ENCODE results near the gene EIF2A.
A peak's percentile ranks its signal among the peaks of the same experiment; 100 is the strongest.
"Not testable (repeated sequence)": the region's sequence is repeated elsewhere in the genome, so short reads cannot be mapped to it uniquely, and the experiment has no call there.

Gene EIF2A

GRCh38 chr3:150603153-150603979, 56.8 kb downstream of the EIF2A start, which contains the start of gene SELENOT:
Gene SELENOT (plus strand): TSS chr3:150603321. CDS start chr3:150603363, 42 bp downstream.
- DNase-seq: peak; percentile 87

GRCh38 chr3:150603980-150604319, 57.4 kb downstream of the EIF2A start:
- no peak for DNase-seq

DNA sequence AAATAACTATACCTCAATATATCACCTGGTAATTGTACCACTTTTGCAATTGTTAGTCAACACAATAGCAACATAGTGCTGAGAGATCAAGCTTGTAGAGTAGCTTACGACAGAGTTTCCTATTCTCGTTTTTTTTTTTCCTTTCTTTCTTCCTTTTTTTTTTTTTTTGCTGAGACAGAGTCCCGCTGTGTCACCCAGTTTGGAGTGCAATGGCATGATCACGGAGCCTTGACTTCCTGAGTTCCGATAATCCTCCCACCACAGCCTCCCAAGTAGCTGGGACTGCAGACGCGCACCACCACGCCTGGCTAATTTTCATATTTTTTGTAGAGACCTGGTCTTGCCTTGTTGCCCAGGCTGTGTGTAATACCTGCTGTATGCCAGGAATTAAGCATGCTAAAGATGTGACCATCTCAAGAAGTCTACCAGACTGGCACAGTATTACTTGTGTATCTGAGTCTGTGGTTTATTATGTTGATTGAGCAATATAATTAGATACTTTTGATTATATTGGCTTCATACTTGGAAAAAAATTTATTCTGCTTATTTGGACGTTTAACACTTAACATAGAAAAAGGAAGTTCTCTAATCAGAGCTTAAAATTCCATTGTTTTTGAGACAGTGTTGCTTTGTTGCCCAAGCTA, 59.5 kb downstream of the EIF2A start:
- no peak for DNase-seq

DNA sequence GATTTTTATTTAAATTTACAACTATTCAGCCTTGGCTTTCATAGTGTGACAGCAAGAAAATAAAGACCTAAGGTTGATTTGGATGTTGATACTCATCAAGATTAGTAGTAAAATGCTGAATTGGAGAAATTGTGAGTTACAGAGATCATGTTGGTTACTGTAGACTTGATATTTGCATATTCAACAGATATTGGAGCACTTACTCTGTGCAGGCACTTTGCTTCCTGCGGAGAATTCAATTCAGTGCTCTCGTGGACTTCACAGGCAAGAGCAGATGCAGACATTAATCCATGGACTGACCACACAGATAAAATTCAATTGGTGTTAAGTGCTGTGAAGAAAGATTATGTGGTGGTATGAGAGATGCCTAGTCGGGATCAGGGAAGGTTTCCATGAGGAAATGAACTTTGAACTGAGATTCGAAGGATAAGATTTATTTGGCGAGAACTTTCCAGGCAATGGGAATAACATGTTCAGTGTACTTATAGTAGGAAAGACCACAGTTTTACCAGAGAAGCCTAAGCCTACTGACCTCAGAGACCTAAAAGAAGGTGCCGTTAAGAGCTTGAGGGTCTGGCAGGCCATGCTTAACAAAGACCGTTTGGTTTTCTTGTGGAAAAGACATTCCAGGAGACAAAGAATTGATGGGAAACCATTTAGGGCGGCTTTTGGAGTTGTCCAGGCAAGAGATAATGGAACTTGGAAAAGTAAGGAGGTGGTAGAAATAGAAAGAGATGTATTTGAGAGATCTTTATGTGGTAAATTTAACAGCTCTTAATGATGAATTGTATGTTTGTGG, 60.9 kb downstream of the EIF2A start:
- no peak for DNase-seq

GRCh38 chr3:150609988-150610387, 63.4 kb downstream of the EIF2A start:
- DNase-seq: no peak

- DNase-seq: no peak
Measured at GRCh38 chr3:150610785-150611184, 64.2 kb downstream of the EIF2A start.

GRCh38 chr3:150611666-150612065, 65.1 kb downstream of the EIF2A start:
- no peak for DNase-seq

DNA sequence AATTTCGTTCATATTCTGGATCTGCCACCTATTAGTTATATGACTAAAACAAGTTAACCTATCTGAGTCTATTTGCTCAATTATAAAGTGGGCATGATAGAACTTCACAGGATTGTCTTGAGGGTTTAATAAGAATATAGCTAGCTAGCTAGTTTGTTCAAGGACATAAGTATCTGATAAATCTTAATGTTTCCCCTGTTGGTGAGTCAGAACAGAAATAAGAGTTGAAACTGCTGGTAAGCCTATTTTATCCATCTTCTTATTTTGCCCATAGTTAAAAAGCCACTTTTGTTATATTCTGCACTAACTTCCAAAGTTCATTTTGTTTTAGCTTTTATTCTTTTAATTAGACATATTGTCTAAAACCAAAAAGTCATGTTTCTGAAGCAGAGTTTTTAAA, 65.9 kb downstream of the EIF2A start:
- no peak for DNase-seq

DNA sequence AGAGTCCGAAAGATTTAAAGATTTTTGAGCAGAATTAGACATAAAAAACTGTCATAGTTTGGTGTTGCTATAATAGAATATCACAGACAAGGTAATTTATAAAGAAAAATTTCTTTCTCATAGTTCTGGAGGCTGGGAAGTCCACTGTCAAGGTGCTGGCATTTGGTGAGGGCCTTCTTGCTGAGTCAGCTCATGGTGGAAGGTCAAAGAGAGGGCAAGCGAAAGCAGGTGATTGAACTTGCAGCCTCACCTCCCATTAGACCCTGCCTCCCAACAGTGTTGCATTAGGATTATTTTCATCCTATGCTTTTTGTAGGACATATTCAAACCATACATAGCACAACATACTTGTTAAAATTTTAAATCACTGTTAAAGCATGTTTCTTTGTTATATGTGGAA, 66.4 kb downstream of the EIF2A start:
- no peak for DNase-seq

- no peak for DNase-seq
Measured at GRCh38 chr3:150613709-150614480, 67.3 kb downstream of the EIF2A start.

DNA sequence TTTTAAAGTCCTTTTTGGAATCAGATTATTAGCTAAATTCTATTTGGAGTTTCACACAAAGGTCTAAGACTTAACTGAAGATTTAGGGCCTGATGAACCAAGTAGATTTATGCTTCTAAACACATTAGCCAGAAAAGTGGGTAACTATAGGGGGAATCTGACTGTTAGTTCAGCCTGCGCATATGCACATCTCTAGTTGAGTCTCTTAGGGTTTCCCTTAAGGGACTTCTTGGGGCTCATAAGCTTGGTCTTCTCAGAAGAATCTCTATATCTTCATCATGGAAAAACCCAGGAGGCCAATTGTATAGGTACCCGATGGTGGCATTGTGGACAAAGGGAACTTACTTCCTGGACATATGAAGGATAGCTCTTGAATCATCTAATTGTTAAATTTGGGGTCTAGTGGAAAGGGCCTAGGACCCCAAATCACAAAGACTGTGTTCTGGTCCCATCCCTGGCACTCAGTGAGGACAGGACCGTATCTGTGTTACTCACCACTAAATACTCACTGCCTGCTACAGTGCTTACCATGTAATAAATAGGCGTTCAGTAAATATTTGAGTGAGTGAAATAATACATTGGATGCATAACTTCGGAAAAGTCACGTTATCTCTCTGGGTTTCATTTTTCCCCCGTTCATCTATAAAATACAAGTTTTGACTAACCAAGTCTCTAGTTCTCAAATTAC, 73.6 kb downstream of the EIF2A start:
- no peak for DNase-seq

DNA sequence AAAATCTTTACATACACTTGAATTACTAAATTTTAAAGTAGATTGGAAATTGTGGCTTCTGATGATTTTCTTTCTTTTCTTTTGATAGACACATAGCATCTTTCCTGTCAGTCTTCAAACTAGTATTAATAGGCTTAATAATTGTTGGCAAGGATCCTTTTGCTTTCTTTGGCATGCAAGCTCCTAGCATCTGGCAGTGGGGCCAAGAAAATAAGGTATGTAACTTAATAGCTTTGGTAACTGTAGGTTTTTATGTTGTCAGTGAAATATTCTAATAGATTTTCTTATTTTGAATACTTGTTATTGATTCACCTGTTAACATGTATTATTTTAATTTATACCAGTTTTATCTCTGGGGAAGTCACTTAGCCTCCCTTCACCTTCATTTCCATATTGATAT, 76.4 kb downstream of the EIF2A start:
- not testable (repeated sequence) for DNase-seq

- DNase-seq: no peak
Measured at GRCh38 chr3:150623945-150624344, 77.4 kb downstream of the EIF2A start.

DNA sequence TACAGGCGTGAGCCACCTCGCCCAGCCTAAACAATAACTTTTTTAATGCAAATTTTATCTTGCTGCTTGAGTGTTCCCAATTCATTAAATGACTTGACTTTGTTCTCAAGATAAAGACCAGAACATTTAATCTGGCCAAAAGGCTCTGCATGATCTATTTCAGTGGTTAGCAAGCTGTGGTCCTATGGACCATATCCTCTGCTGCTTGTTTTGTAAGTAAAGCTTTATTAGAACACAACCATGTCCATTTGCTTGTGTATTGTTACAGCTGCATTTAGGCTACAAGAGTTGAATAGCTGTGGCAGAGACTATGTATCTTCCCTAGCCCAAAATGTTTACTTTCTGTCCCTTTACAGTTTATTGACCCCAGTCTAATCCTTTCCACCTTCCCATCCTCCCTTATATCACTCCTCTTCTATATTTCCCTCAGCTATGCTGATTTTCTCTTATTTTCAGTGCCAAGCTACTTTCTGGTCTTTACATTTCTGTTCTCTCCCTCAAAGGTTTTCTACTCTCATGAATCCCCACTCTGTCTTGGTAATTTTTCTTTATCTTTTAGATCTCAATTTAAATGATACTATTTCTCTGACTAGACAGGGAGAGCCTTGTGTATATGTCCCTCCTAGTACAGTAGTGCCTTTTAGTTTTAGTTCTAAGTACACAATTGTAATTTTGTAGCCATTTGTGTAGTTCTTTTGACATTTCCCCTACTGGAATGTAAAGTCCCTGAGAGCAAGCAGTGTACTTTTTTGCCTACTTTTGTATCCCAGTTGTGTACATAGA, 79.8 kb downstream of the EIF2A start:
- no peak for DNase-seq

GRCh38 chr3:150627557-150627956, 81.0 kb downstream of the EIF2A start:
- no peak for DNase-seq

DNA sequence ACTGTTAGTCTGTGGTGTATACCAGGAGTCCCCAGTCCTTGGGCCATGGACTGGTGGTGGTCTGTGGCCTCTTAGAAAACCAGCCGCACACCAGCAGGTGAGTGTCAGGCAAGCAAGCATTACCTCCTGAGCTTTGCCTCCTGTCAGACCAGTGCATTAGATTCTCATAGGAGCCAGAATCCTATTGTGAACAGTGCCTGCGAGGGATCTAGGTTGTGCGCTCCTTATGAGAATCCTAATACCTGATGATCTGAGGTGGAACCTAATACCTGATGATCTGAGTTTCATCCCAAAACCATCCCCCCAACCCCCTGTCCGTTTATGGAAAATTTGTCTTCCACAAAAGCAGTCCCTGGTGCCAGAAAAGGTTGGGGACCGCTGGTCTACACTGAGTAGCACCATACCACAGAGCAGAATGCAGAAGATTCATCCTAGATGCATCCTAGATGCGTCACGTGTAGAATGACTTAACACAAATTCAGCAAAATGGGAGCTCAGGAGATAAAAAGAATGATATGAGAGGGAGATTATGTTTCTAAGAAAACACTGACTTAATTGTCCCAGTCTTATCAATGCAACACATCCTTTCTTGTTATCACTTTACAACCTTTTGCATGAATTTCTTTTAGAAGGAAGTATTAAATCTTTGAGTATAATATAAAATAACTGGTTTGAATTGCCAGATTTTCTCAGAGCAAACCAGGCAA, 85.1 kb downstream of the EIF2A start:
- no peak for DNase-seq

GRCh38 chr3:150635076-150635475, 88.5 kb downstream of the EIF2A start:
- no peak for DNase-seq

GRCh38 chr3:150635526-150635925, 88.9 kb downstream of the EIF2A start:
- DNase-seq: no peak

Data from NCI-H345 (cell line).